ENCODE data around the gene CDC123. TPM values are rescaled to one million over a fixed set of nuclear protein-coding genes. Genes with fewer than 3 reads are reported as not detected.

The CDC123 gene
- total RNA-seq, 1 donor from 2014 or later: 81.1 TPM

- no peak for DNase-seq
- no peak for TF ChIP-seq CTCF (IDR thresholded peaks at IDR 0.05)
- Mint-ChIP-seq H3K36me3 (ENCODE audit: low read depth) (peaks cover 69% of the 10 kb centered on the region), H3K4me1 (peaks cover 40% of the 10 kb centered on the region), H3K4me3 (no peak overlapping the region), H3K27ac (no peak overlapping the region), H3K27me3 (no peaks in the 10 kb centered on the region), H3K9me3 (no peaks in the 10 kb centered on the region)
- CTCF ChIA-PET: interaction anchor here (0.9 to 1.8 kb wide), 2 partner anchors 13 to 14 kb away, joined by 3 to 4 read pairs; no protein-coding TSS in a partner anchor
- intact Hi-C loops (cut with micrococcal nuclease): no loop called here
- no peak for ATAC-seq (ENCODE audit: low read depth)
- POLR2A ChIA-PET: no interaction called here
Observed at GRCh38 chr10:12200850-12201249, 4.9 kb downstream of the CDC123 start.

- Mint-ChIP-seq H3K27me3 (no peaks in the 10 kb centered on the region), H3K27ac (peak overlapping the region; percentile 3), H3K9me3 (no peaks in the 10 kb centered on the region), H3K36me3 (ENCODE audit: low read depth) (peaks cover 68% of the 10 kb centered on the region), H3K4me1 (peaks cover 33% of the 10 kb centered on the region), H3K4me3 (no peak overlapping the region)
- ATAC-seq (ENCODE audit: low read depth) (no peak), DNase-seq (no peak)
- TF ChIP-seq CTCF (IDR thresholded peaks at IDR 0.05): no peak
- ChIA-PET POLR2A (no interaction called here), CTCF (interaction anchor here (0.7 to 1.8 kb wide), 3 partner anchors 12 to 488 kb away, joined by 3 to 4 read pairs (median 3); partner anchors contain the start of gene CAMK1D)
- intact Hi-C loops (cut with micrococcal nuclease): no loop called here
Observed at GRCh38 chr10:12201543-12201942, 5.6 kb downstream of the CDC123 start.

- Mint-ChIP-seq H3K36me3 (ENCODE audit: low read depth) (peaks cover 71% of the 10 kb centered on the region), H3K27me3 (no peaks in the 10 kb centered on the region), H3K9me3 (no peaks in the 10 kb centered on the region), H3K27ac (no peak overlapping the region), H3K4me3 (no peak overlapping the region), H3K4me1 (peaks cover 27% of the 10 kb centered on the region)
- intact Hi-C loops (cut with micrococcal nuclease): no loop called here
- DNase-seq: no peak
- ChIA-PET POLR2A (no interaction called here), CTCF (interaction anchor here (1.1 kb wide), 1 partner anchor 148 kb away, joined by 3 read pairs; the partner anchor contains the start of gene CAMK1D)
- TF ChIP-seq CTCF (IDR thresholded peaks at IDR 0.05): no peak
- ATAC-seq (ENCODE audit: low read depth): no peak
Observed at GRCh38 chr10:12202226-12202625, 6.2 kb downstream of the CDC123 start.

GRCh38 chr10:12205082-12205481, 9.1 kb downstream of the CDC123 start:
- intact Hi-C loops (cut with micrococcal nuclease): no loop called here
- H3K36me3 Mint-ChIP-seq (ENCODE audit: low read depth): peaks cover 80% of the 10 kb centered on the region
- H3K4me1 Mint-ChIP-seq: peaks cover 23% of the 10 kb centered on the region
- H3K4me3 Mint-ChIP-seq: no peak overlapping the region
- no peak overlapping the region for H3K27ac Mint-ChIP-seq
- CTCF ChIA-PET: interaction anchor here (0.7 kb wide), 1 partner anchor 10 kb away, joined by 4 read pairs; no protein-coding TSS in a partner anchor
- H3K27me3 Mint-ChIP-seq: no peaks in the 10 kb centered on the region
- DNase-seq: no peak
- no peak for ATAC-seq (ENCODE audit: low read depth)
- TF ChIP-seq CTCF (IDR thresholded peaks at IDR 0.05): no peak
- no peaks in the 10 kb centered on the region for H3K9me3 Mint-ChIP-seq
- POLR2A ChIA-PET: interaction anchor here (0.6 kb wide), 1 partner anchor 56 kb away, joined by 6 read pairs; no protein-coding TSS in a partner anchor

GRCh38 chr10:12207114-12207513, 11.1 kb downstream of the CDC123 start:
- H3K27ac Mint-ChIP-seq: no peak overlapping the region
- ATAC-seq (ENCODE audit: low read depth): no peak
- CTCF ChIA-PET: no interaction called here

More at GRCh38 chr10:12207114-12207513, 11.1 kb downstream of the CDC123 start:
- Mint-ChIP-seq H3K9me3 (no peaks in the 10 kb centered on the region), H3K4me3 (no peak overlapping the region), H3K36me3 (ENCODE audit: low read depth) (peaks cover 81% of the 10 kb centered on the region), H3K27me3 (no peaks in the 10 kb centered on the region), H3K4me1 (peaks cover 15% of the 10 kb centered on the region)
- DNase-seq: no peak
- no peak for TF ChIP-seq CTCF (IDR thresholded peaks at IDR 0.05)
- intact Hi-C loops (cut with micrococcal nuclease): no loop called here
- POLR2A ChIA-PET: no interaction called here

Measured in activated B cell treated with CpG ODN at 0.5 μM for 24 hours (primary cell).